CD14-positive monocyte (primary cell): Measurements from ENCODE around the gene PSMB2. TPM values are rescaled to one million over a fixed set of nuclear protein-coding genes. Genes with fewer than 3 reads are reported as not detected.

Experiments
- DNase-seq, 3 donors: peaks; one replicate each; pipeline ENCODE4 v3.0.0-alpha.2; 2011 to 2022
- H2AFZ ChIP-seq: 2 replicates; pipeline ENCODE4 v1.6.0; 2012; ENCODE audit warnings: mild to moderate bottlenecking, low read depth, low read length, inconsistent platforms; ENCODE audit not compliant: insufficient read depth, poor library complexity, severe bottlenecking
- H3K27ac ChIP-seq, 2 donors: 1 replicate in 1 of 2; 2 replicates in 1 of 2; pipeline ENCODE4 v1.5.1; 2012 to 2013; ENCODE audit warnings: low read length in 2 of 2, control low read depth in 1 of 2, inconsistent platforms in 1 of 2, low read depth in 1 of 2, mild to moderate bottlenecking in 1 of 2
- H3K27me3 ChIP-seq, 2 donors: one replicate each; pipeline versions ENCODE4 v1.6.0 to v1.6.1; 2011 to 2013; ENCODE audit warnings: low read length in 2 of 2; ENCODE audit not compliant: control insufficient read depth in 2 of 2, insufficient read depth in 2 of 2
- H3K36me3 ChIP-seq, 2 donors: replicated peaks in 1 of 2; 1 replicate in 1 of 2; 2 replicates in 1 of 2; pipeline versions ENCODE4 v1.5.1 to v1.6.1; 2012 to 2013; ENCODE audit warnings: low read length in 2 of 2, control low read depth in 1 of 2, inconsistent platforms in 1 of 2, mild to moderate bottlenecking in 1 of 2; ENCODE audit not compliant: insufficient read depth in 2 of 2, control insufficient read depth in 1 of 2
- H3K4me1 ChIP-seq, 2 donors: 1 replicate in 1 of 2; 2 replicates in 1 of 2; pipeline versions ENCODE4 v1.5.1 to v1.6.1; 2012 to 2013; ENCODE audit warnings: low read length in 2 of 2, control low read depth in 1 of 2, inconsistent platforms in 1 of 2, mild to moderate bottlenecking in 1 of 2, moderate library complexity in 1 of 2; ENCODE audit not compliant: insufficient read depth in 2 of 2, control insufficient read depth in 1 of 2
- H3K4me2 ChIP-seq: replicated peaks from 2 replicates; pipeline ENCODE3; 2012; ENCODE audit warnings: low read length, moderate library complexity, mild to moderate bottlenecking; ENCODE audit not compliant: poor library complexity, severe bottlenecking; ENCODE audit errors: extremely low read depth
- H3K4me3 ChIP-seq, 3 experiments: fragments of 200-600 bp in 1 of 3; sonication (generic) in 1 of 3; replicated peaks in 1 of 3; 1 replicate in 2 of 3; 2 replicates in 1 of 3; pipeline ENCODE4 v1.5.1; 2011 to 2013; ENCODE audit warnings: low read length in 3 of 3, mild to moderate bottlenecking in 3 of 3, control low read depth in 2 of 3, low read depth in 2 of 3, inconsistent platforms in 1 of 3, moderate library complexity in 1 of 3
- H3K79me2 ChIP-seq: 2 replicates; pipeline ENCODE4 v1.6.0; 2012; ENCODE audit warnings: mild to moderate bottlenecking, control low read depth, inconsistent platforms, low read length, moderate library complexity; ENCODE audit not compliant: insufficient read depth
- H3K9ac ChIP-seq: 2 replicates; pipeline ENCODE4 v1.6.0; 2017; ENCODE audit warnings: low read length, mild to moderate bottlenecking; ENCODE audit not compliant: insufficient read depth, poor library complexity, severe bottlenecking
- H3K9me3 ChIP-seq, 2 donors: replicated peaks in 1 of 2; 1 replicate in 1 of 2; 2 replicates in 1 of 2; pipeline versions ENCODE4 v1.5.1 to v1.6.1; 2012 to 2013; ENCODE audit warnings: low read length in 2 of 2, control low read depth in 1 of 2; ENCODE audit not compliant: control insufficient read depth in 1 of 2, insufficient read depth in 1 of 2
- H4K20me1 ChIP-seq: 2 replicates; pipeline ENCODE4 v1.6.0; 2012; ENCODE audit warnings: mild to moderate bottlenecking, low read length, control low read depth, moderate library complexity; ENCODE audit not compliant: insufficient read depth
- H3K27ac Mint-ChIP-seq, 7 donors: one replicate each; pipeline ENCODE4 v1.8.0; 2020; ENCODE audit warnings: mild to moderate bottlenecking in 7 of 7, mixed read lengths in 7 of 7, moderate library complexity in 6 of 7, inconsistent platforms in 2 of 7
- H3K27me3 Mint-ChIP-seq, 3 donors: one replicate each; pipeline ENCODE4 v1.8.0; 2021 to 2022; ENCODE audit warnings: low read depth in 3 of 3, mild to moderate bottlenecking in 3 of 3, mixed read lengths in 3 of 3, moderate library complexity in 3 of 3, inconsistent platforms in 1 of 3
- H3K36me3 Mint-ChIP-seq, 2 donors: one replicate each; pipeline ENCODE4 v1.8.0; 2020; ENCODE audit warnings: mixed read lengths in 2 of 2, inconsistent platforms in 1 of 2, mild to moderate bottlenecking in 1 of 2
- H3K4me1 Mint-ChIP-seq: one replicate; pipeline ENCODE4 v1.8.0; 2020; ENCODE audit warnings: mild to moderate bottlenecking, mixed read lengths
- H3K4me3 Mint-ChIP-seq, 2 donors: one replicate each; pipeline ENCODE4 v1.8.0; 2020; ENCODE audit warnings: mild to moderate bottlenecking in 2 of 2, mixed read lengths in 2 of 2, moderate library complexity in 1 of 2
- H3K9me3 Mint-ChIP-seq, 7 donors: one replicate each; pipeline ENCODE4 v1.8.0; 2020 to 2022; ENCODE audit warnings: mixed read lengths in 7 of 7, mild to moderate bottlenecking in 6 of 7, moderate library complexity in 6 of 7, inconsistent platforms in 2 of 7
- CTCF ChIP-seq: fragments of 200-600 bp; IDR thresholded peaks from one replicate; pipeline ENCODE4 v1.8.0; 2022; ENCODE audit warnings: antibody characterized with exemption, mild to moderate bottlenecking
- WGBS: methylation state at CpG from one replicate; pipeline ENCODE4 v1.1.5; 2013; ENCODE audit warnings: missing lambda C conversion rate; ENCODE audit not compliant: insufficient coverage; 5-methylcytosine and 5-hydroxymethylcytosine counted together
- intact Hi-C, 2 donors: fragments of 100-400 bp; cut with micrococcal nuclease; formaldehyde crosslinking; loops; one replicate each; pipeline versions ENCODE4 v1.15.0 to v1.15.1; 2023
- polyA plus RNA-seq, 3 donors: library from polyadenylated mRNA; depleted of rRNA in 1 of 3; unstranded in 2 of 3; stranded (reverse) in 1 of 3; fragments of 300-500 nt in 2 of 3; fragments of >200 nt in 1 of 3; fragmentation: Illumina TruSeq in 2 of 3; gene quantifications; 1 replicate in 2 of 3; 2 replicates in 1 of 3; pipeline ENCODE4 v1.2.3, GENCODE V29; 2012 to 2021

PSMB2 gene
- polyA plus RNA-seq, 3 donors: 27.9 to 84.1 (median 78.6) TPM

- Histone ChIP-seq H3K79me2 (no peaks in the 10 kb centered on the region), H4K20me1 (no peaks in the 10 kb centered on the region), H2AFZ (no peak overlapping the region), H3K27me3 (no peaks in the 10 kb centered on the region), H3K9ac (no peak overlapping the region), H3K4me3 (no peak overlapping the region), H3K9me3 (no peaks in the 10 kb centered on the region), H3K4me1 (no peaks in the 10 kb centered on the region), H3K36me3 (no peaks in the 10 kb centered on the region), H3K27ac (no peak overlapping the region), H3K4me2 (no peak overlapping the region)
- TF ChIP-seq CTCF: no peak
- no peak for DNase-seq
- 100% methylated on average over 4 of the region's 5 CpGs for WGBS
- Mint-ChIP-seq H3K27me3 (peaks cover 12 to 22% (median 17%) of the 10 kb centered on the region in 3 donors), H3K36me3 (no peaks in the 10 kb centered on the region), H3K27ac (no peak overlapping the region), H3K4me3 (no peak overlapping the region), H3K9me3 (peaks cover 0 to 3% (median 0%) of the 10 kb centered on the region in 7 donors), H3K4me1 (peaks cover under 1% of the 10 kb centered on the region)
- intact Hi-C loops: no loop called here
Measured at GRCh38 chr1:35688161-35688560, 46.8 kb upstream of the PSMB2 start.

GRCh38 chr1:35683012-35683411 is 41.7 kb upstream of the PSMB2 start:
- Histone ChIP-seq H3K36me3 (no peaks in the 10 kb centered on the region), H3K9ac (no peak overlapping the region), H3K4me3 (no peak overlapping the region), H4K20me1 (no peaks in the 10 kb centered on the region), H3K4me2 (no peak overlapping the region), H3K27me3 (no peaks in the 10 kb centered on the region), H3K4me1 (no peaks in the 10 kb centered on the region), H3K9me3 (no peaks in the 10 kb centered on the region), H2AFZ (no peak overlapping the region), H3K79me2 (no peaks in the 10 kb centered on the region), H3K27ac (no peak overlapping the region)
- Mint-ChIP-seq H3K4me3 (no peak overlapping the region), H3K4me1 (peaks cover 3% of the 10 kb centered on the region), H3K27ac (no peak overlapping the region), H3K36me3 (no peaks in the 10 kb centered on the region), H3K27me3 (peaks cover 0 to 16% (median 4%) of the 10 kb centered on the region in 3 donors), H3K9me3 (no peaks in the 10 kb centered on the region)
- 14% methylated on average over 2 of the region's 5 CpGs for WGBS
- no peak for TF ChIP-seq CTCF
- intact Hi-C loops: no loop called here
- DNase-seq: no peak
